GM21526 (cell line): ENCODE measurements around the gene CADM1.

Source experiments
- ATAC-seq: cut with Tn5 transposase; IDR thresholded peaks from one replicate; pipeline ENCODE4 v1.9.1; 2021; ENCODE audit warnings: moderate library complexity; ENCODE audit not compliant: unreplicated experiment, low FRiP score

Gene CADM1

GRCh38 chr11:115222863-115223530 is 281.2 kb downstream of the CADM1 start:
- ATAC-seq = peak; percentile 37

- peak; percentile 93 for ATAC-seq
Observed at GRCh38 chr11:115222218-115222862, 281.9 kb downstream of the CADM1 start.

- no peak for ATAC-seq
Observed at GRCh38 chr11:115221461-115222069, 282.6 kb downstream of the CADM1 start.

GRCh38 chr11:115220911-115221310 is 283.3 kb downstream of the CADM1 start:
- no peak for ATAC-seq

GRCh38 chr11:115220423-115220822 is 283.8 kb downstream of the CADM1 start:
- no peak for ATAC-seq

GRCh38 chr11:115219376-115219775 is 284.8 kb downstream of the CADM1 start:
- no peak for ATAC-seq

GRCh38 chr11:115217726-115218311 is 286.4 kb downstream of the CADM1 start:
- no peak for ATAC-seq

GRCh38 chr11:115215694-115216617 is 288.3 kb downstream of the CADM1 start:
- no peak for ATAC-seq

- no peak for ATAC-seq
Observed at GRCh38 chr11:115214644-115215234, 289.5 kb downstream of the CADM1 start.

GRCh38 chr11:115213007-115213406 is 291.2 kb downstream of the CADM1 start:
- no peak for ATAC-seq

GRCh38 chr11:115208808-115209259 is 295.4 kb downstream of the CADM1 start:
- no peak for ATAC-seq

GRCh38 chr11:115207916-115208315 is 296.3 kb downstream of the CADM1 start:
- ATAC-seq = no peak

- ATAC-seq = no peak
Observed at GRCh38 chr11:115207166-115207591, 297.0 kb downstream of the CADM1 start.

GRCh38 chr11:115206365-115207022 is 297.7 kb downstream of the CADM1 start:
- ATAC-seq = no peak

- ATAC-seq = no peak
Observed at GRCh38 chr11:115202900-115203552, 301.2 kb downstream of the CADM1 start.

- no peak for ATAC-seq
Observed at GRCh38 chr11:115202074-115202473, 302.1 kb downstream of the CADM1 start.

GRCh38 chr11:115201111-115201792 is 303.0 kb downstream of the CADM1 start:
- ATAC-seq = no peak

- no peak for ATAC-seq
Observed at GRCh38 chr11:115199481-115200069, 304.6 kb downstream of the CADM1 start.
